SK-N-MC (cell line): Measurements from ENCODE around the gene JAZF1.
"Not testable (repeated sequence)": the region's sequence is repeated elsewhere in the genome, so short reads cannot be mapped to it uniquely, and the experiment has no call there.

ENCODE experiments used
- DNase-seq: peaks from one replicate; pipeline ENCODE4 v3.0.0-alpha.2; 2011; ENCODE audit warnings: low read depth, low spot score
- H3K27ac ChIP-seq: fragments of 200-600 bp; sonication (generic); 2 replicates; pipeline ENCODE4 v1.5.1; 2016; ENCODE audit warnings: mixed run types
- H3K36me3 ChIP-seq: fragments of 200-600 bp; sonication (generic); 2 replicates; pipeline ENCODE4 v1.6.1; 2017; ENCODE audit warnings: antibody characterized with exemption, low read length, mixed read lengths; ENCODE audit not compliant: insufficient read depth
- H3K4me3 ChIP-seq: fragments of 200-600 bp; sonication (generic); 2 replicates; pipeline ENCODE4 v1.5.1; 2016
- H3K9ac ChIP-seq: fragments of 200-600 bp; sonication (generic); 2 replicates; pipeline ENCODE4 v1.8.0; 2017; ENCODE audit warnings: mixed run types, mixed read lengths; ENCODE audit not compliant: insufficient read length
- H3K9me3 ChIP-seq: fragments of 200-600 bp; sonication (generic); 2 replicates; pipeline ENCODE4 v1.6.1; 2017; ENCODE audit warnings: low read depth, mild to moderate bottlenecking, antibody characterized with exemption, low read length, moderate library complexity, mixed read lengths
- EZH2 ChIP-seq: fragments of 200-600 bp; sonication (generic); IDR thresholded peaks from one replicate; pipeline ENCODE4 v1.6.1; 2017; ENCODE audit warnings: antibody characterized with exemption
- FOXP2 ChIP-seq: optimal IDR thresholded peaks from 2 replicates; pipeline ENCODE3; 2011; ENCODE audit warnings: mild to moderate bottlenecking, moderate library complexity; ENCODE audit not compliant: insufficient read depth; ENCODE audit errors: extremely low read length, control extremely low read depth
- POLR2AphosphoS5 ChIP-seq: IDR thresholded peaks from 2 replicates; pipeline ENCODE4 v1.6.1; 2012; ENCODE audit warnings: mild to moderate bottlenecking, low read depth, low read length, borderline replicate concordance

JAZF1 gene

GRCh38 chr7:28015169-28015568 is 165.4 kb downstream of the JAZF1 start:
- H3K9me3 ChIP-seq = no peaks in the 10 kb centered on the region
- no peak overlapping the region for H3K9ac ChIP-seq
- no peaks in the 10 kb centered on the region for H3K36me3 ChIP-seq
- TF ChIP-seq EZH2 (no peak), POLR2AphosphoS5 (no peak), FOXP2 (no peak)
- H3K27ac ChIP-seq = no peak overlapping the region
- no peak overlapping the region for H3K4me3 ChIP-seq
- DNase-seq = no peak

GRCh38 chr7:28014340-28014739 is 166.3 kb downstream of the JAZF1 start:
- DNase-seq, H3K9ac ChIP-seq, H3K36me3 ChIP-seq, H3K27ac ChIP-seq, H3K4me3 ChIP-seq, H3K9me3 ChIP-seq: not testable (repeated sequence)

GRCh38 chr7:28013441-28013840 is 167.2 kb downstream of the JAZF1 start:
- no peak for DNase-seq
- Histone ChIP-seq H3K36me3 (no peaks in the 10 kb centered on the region), H3K27ac (no peak overlapping the region), H3K9ac (no peak overlapping the region), H3K4me3 (no peak overlapping the region), H3K9me3 (no peaks in the 10 kb centered on the region)
- TF ChIP-seq EZH2 (no peak), FOXP2 (no peak), POLR2AphosphoS5 (no peak)

DNA sequence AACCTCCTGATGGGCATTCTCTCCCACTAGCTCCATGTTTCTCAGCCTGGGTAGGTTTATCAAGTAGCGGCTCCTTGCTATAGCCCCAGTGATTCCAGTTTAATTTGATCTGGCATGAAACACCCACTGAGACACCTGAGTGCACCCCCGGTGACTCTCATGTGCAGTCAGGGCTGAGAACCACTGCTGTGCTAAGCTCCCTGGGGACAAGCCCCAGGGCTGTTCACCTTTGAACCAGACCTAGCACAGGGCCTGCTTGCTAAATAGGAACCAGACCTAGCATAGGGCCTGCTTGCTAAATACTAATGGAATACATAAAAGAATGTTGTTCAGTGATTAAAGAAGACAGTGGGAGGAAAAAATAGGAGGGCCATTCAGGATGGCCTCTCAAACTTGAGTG is 167.6 kb downstream of the JAZF1 start:
- H3K36me3 ChIP-seq = no peaks in the 10 kb centered on the region
- no peak for DNase-seq
- no peak for TF ChIP-seq EZH2
- H3K27ac ChIP-seq = no peak overlapping the region
- H3K9me3 ChIP-seq = no peaks in the 10 kb centered on the region
- no peak overlapping the region for H3K9ac ChIP-seq
- no peak overlapping the region for H3K4me3 ChIP-seq

DNA sequence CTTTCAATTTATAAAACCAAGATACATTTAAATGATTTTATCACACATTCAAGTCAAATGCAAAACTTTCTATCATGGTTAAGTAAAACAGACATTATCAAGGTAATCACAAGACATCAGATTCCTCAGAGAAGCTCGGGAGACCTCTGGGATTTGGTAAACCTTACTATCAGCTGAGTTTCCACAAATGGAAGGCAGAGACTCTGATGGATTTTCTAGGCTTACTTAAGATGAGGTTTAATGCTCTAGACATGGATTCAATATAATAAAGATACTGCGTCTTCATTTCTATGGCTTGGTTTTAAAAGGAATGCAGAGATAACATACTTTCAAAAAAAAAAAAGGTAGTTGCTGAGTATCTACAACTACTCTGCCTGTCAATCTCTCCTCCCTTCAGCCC is 171.7 kb downstream of the JAZF1 start:
- no peaks in the 10 kb centered on the region for H3K36me3 ChIP-seq
- no peak overlapping the region for H3K9ac ChIP-seq
- H3K4me3 ChIP-seq = no peak overlapping the region
- DNase-seq = no peak
- no peak for TF ChIP-seq POLR2AphosphoS5
- no peak for TF ChIP-seq FOXP2
- no peak for TF ChIP-seq EZH2
- H3K27ac ChIP-seq = no peak overlapping the region
- no peaks in the 10 kb centered on the region for H3K9me3 ChIP-seq

DNA sequence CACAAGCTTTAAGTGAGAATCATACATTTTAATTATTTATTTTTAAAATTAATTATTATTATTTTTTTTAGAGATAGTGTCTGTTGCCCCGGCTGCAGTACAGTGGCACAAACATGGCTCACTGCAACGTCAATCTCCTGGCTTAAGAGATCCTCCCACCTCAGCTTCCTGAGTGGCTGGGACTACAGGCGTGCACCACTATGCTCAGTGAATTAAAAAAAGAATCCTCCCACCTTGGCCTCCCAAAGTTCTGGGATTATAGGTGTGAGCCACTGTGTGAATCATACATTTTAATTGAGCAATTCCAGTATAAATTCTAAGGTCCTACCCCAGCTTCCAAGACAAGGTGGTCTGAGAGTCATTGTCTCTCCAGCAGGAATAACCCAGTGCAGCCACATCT is 172.4 kb downstream of the JAZF1 start:
- Histone ChIP-seq H3K9me3 (no peaks in the 10 kb centered on the region), H3K4me3 (no peak overlapping the region), H3K36me3 (no peaks in the 10 kb centered on the region), H3K27ac (no peak overlapping the region), H3K9ac (no peak overlapping the region)
- TF ChIP-seq POLR2AphosphoS5 (no peak), EZH2 (no peak), FOXP2 (no peak)
- no peak for DNase-seq

DNA sequence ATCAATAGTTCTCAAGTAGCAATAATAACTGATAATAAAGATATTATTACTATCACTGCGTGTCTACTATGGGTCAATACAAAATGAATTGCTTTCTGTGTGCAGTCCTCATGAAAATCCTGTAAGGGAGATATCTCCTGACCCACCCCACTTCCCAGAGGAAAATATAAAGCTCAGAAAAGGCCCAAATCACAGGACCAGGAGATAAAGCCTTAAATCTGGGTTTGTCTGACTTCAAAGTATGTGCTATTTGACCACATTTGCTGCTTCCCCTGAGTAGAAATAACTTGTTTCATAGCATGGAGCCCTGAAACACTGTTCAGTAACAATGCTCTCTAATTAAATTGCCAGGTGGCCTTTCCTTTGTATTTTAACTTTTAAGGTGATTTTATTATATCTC is 174.1 kb downstream of the JAZF1 start:
- no peak for DNase-seq
- no peak overlapping the region for H3K4me3 ChIP-seq
- H3K9me3 ChIP-seq = no peaks in the 10 kb centered on the region
- H3K9ac ChIP-seq = no peak overlapping the region
- no peak for TF ChIP-seq EZH2
- TF ChIP-seq FOXP2 = no peak
- TF ChIP-seq POLR2AphosphoS5 = no peak
- no peaks in the 10 kb centered on the region for H3K36me3 ChIP-seq
- no peak overlapping the region for H3K27ac ChIP-seq

DNA sequence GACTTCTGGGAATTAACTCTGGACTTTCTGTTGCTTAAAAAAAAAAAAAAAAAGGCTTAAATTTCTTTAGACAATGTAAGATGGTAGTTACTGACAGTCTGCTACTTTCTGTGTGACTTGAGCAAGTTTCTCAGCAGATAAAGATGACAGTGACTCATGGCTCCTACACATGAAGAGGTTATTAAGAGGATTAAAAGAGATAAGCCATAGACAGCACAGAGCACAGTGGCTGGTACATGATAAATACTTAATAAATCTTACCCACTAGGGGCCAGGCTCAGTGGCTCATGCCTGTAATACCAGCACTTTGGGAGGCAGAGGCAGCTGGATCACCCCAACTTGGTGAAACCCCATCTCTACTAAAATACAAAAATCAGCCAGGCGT is 174.8 kb downstream of the JAZF1 start:
- H3K36me3 ChIP-seq = no peaks in the 10 kb centered on the region
- DNase-seq = no peak
- no peak overlapping the region for H3K27ac ChIP-seq
- H3K4me3 ChIP-seq = no peak overlapping the region
- TF ChIP-seq POLR2AphosphoS5 (no peak), EZH2 (no peak), FOXP2 (no peak)
- H3K9me3 ChIP-seq = no peaks in the 10 kb centered on the region
- H3K9ac ChIP-seq = no peak overlapping the region

DNA sequence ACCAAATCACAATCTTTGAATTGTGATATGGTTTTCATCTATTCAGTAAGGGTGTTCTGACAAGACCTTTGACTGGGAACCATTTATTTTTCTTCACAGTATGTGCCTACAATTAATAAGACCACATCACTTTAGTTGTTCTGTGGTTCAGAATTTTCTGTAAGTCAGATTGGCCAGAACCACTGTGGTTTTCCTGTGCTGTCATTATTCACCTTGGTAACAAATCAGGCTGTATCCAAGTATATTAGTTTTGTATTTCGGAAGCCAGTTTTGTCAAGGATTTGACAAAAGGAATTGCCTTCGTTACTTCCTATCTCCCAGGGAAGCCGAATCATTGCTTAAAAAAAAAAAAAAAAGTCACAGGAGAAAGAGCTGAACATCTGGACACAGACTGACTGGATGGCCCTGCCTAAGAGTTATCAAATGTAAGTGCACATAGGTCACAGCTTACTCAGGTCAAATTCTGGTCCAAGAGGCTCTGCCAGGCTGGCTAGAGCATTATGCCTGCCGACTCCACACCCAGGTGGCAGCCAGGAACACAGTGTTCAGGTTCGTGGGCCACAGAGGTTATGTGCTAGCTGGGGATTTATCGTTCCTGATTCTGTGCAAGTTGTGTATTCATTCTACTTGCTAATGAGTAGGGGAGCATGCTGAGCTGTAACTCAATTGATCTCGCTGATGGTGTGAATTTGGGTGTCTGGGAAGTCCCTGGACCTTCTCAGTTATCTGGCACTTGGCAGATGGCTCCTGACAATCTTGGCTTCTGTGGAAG is 175.3 kb downstream of the JAZF1 start:
- no peak overlapping the region for H3K4me3 ChIP-seq
- TF ChIP-seq EZH2 = no peak
- TF ChIP-seq POLR2AphosphoS5 = no peak
- no peak for TF ChIP-seq FOXP2
- H3K9ac ChIP-seq = no peak overlapping the region
- H3K9me3 ChIP-seq = no peaks in the 10 kb centered on the region
- no peak for DNase-seq
- H3K27ac ChIP-seq = no peak overlapping the region
- H3K36me3 ChIP-seq = no peaks in the 10 kb centered on the region
